Peyer's patch (tissue), 4 donors: ENCODE results near the gene SUGT1. TPM values are rescaled to one million over a fixed set of nuclear protein-coding genes. Genes with fewer than 3 reads are reported as not detected.

ENCODE experiments used
- DNase-seq, 3 donors: peaks; one replicate each; pipeline ENCODE4 v3.0.0-alpha.2; 2017 to 2019
- H3K27ac ChIP-seq, 4 donors: fragments of 200-600 bp; sonication (generic); one replicate each; pipeline ENCODE4 v1.5.1; 2016 to 2019
- H3K27me3 ChIP-seq, 2 donors: fragments of 200-600 bp; sonication (generic); one replicate each; pipeline ENCODE4 v1.5.1; 2019
- H3K36me3 ChIP-seq, 3 donors: fragments of 200-600 bp; sonication (generic); one replicate each; pipeline ENCODE4 v1.5.1; 2016 to 2019
- H3K4me1 ChIP-seq, 4 donors: fragments of 200-600 bp; sonication (generic); one replicate each; pipeline ENCODE4 v1.5.1; 2016 to 2019
- H3K4me3 ChIP-seq, 4 donors: fragments of 200-600 bp; sonication (generic); 1 replicate in 3 of 4; 2 replicates in 1 of 4; pipeline ENCODE4 v1.5.1; 2016 to 2019; ENCODE audit warnings: mild to moderate bottlenecking in 1 of 4
- H3K9me3 ChIP-seq, 4 donors: fragments of 200-600 bp; sonication (generic); one replicate each; pipeline ENCODE4 v1.5.1; 2016 to 2019; ENCODE audit warnings: mild to moderate bottlenecking in 1 of 4
- POLR2A ChIP-seq, 2 donors: fragments of 450-650 bp; IDR thresholded peaks; one replicate each; pipeline ENCODE4 v1.5.1; 2017; ENCODE audit warnings: antibody characterized with exemption in 2 of 2, mild to moderate bottlenecking in 2 of 2, moderate library complexity in 2 of 2
- total RNA-seq, 4 donors: library from RNA; depleted of rRNA; stranded (reverse); fragments of >200 nt; gene quantifications; one replicate each; pipeline ENCODE4 v1.1.0, GENCODE V29; 2016
- TF ChIP-seq, protein P1 (sequence below), 6 experiments: fragments of 450-650 bp in 4 of 6; fragments of 200-600 bp in 2 of 6; sonication (generic) in 1 of 6; IDR thresholded peaks; one replicate each; pipeline ENCODE4 v1.5.1; 2017 to 2019; ENCODE audit warnings: antibody characterized with exemption in 6 of 6, mild to moderate bottlenecking in 3 of 6, moderate library complexity in 1 of 6

Gene SUGT1
- total RNA-seq, 4 donors from 2014 or later = 22.4 to 49.5 (median 27.5) TPM

DNA sequence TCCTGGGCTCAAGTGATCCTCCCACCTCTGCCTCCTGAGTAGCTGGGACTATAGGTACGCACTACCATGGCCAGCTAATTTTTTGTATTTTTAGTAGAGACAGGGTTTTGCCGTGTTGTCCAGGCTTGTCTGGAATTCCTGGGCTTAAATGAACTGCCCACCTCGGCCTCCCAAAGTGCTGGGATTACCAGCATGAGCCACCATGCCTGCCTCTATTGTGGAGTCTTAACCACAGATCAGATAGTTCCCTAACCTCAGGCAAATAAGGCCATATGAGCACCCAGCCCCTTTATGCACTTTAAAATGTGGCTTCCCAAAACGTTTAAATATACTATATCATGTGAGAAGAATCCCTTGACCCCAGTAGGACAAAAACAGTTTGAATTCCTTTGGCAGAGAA, 70.5 kb downstream of the SUGT1 start:
- no peak overlapping the region for H3K4me3 ChIP-seq
- H3K9me3 ChIP-seq = no peaks in the 10 kb centered on the region
- no peaks in the 10 kb centered on the region for H3K27me3 ChIP-seq
- no peaks in the 10 kb centered on the region for H3K36me3 ChIP-seq
- TF ChIP-seq, protein P1, sequence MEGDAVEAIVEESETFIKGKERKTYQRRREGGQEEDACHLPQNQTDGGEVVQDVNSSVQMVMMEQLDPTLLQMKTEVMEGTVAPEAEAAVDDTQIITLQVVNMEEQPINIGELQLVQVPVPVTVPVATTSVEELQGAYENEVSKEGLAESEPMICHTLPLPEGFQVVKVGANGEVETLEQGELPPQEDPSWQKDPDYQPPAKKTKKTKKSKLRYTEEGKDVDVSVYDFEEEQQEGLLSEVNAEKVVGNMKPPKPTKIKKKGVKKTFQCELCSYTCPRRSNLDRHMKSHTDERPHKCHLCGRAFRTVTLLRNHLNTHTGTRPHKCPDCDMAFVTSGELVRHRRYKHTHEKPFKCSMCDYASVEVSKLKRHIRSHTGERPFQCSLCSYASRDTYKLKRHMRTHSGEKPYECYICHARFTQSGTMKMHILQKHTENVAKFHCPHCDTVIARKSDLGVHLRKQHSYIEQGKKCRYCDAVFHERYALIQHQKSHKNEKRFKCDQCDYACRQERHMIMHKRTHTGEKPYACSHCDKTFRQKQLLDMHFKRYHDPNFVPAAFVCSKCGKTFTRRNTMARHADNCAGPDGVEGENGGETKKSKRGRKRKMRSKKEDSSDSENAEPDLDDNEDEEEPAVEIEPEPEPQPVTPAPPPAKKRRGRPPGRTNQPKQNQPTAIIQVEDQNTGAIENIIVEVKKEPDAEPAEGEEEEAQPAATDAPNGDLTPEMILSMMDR (IDR thresholded peaks at IDR 0.05) = no peak
- TF ChIP-seq POLR2A (IDR thresholded peaks at IDR 0.05) = no peak
- no peak overlapping the region for H3K27ac ChIP-seq
- no peaks in the 10 kb centered on the region for H3K4me1 ChIP-seq
- DNase-seq = no peak

DNA sequence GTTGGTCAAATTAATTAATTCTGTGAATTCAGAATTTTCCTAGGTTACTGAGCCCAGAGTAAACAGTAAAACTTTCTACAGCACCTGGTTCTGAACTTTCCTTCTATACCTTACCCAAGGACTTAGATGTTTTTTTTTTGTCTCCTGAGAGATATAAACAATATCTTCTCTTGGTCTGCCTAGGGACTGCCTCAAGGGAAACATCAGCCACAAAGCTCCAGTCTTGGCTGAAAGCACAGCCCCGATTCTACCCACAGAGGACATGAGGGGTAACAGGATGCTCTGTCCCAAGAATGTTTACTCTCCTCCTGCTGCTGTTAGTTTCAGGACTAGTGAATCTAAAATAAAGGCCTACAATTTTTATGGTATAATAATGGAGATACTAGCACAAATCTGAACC, 72.7 kb downstream of the SUGT1 start:
- Histone ChIP-seq H3K36me3 (no peaks in the 10 kb centered on the region), H3K27me3 (no peaks in the 10 kb centered on the region), H3K4me3 (no peak overlapping the region), H3K4me1 (no peaks in the 10 kb centered on the region), H3K27ac (no peak overlapping the region), H3K9me3 (no peaks in the 10 kb centered on the region)
- TF ChIP-seq POLR2A (IDR thresholded peaks at IDR 0.05) = no peak
- TF ChIP-seq, protein P1 (IDR thresholded peaks at IDR 0.05) = no peak
- no peak for DNase-seq

DNA sequence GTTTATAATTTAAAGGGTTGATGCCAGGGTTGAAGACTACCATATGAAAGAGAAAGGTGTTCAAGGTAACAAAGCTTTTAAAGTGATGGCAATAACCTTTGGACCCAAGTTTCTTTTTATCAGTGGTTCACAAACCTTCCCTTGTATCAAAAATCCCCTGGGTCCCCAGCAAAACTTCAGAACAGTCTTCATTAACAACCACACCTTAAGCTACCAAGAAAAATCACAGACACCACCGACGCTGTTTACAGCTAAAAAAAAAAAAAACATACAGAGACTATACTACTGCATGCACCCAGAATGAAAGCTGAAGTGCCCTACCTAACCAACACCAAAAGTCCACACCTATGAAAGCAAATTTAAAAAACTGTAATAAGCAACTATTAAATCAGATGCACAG, 73.6 kb downstream of the SUGT1 start:
- Histone ChIP-seq H3K36me3 (no peaks in the 10 kb centered on the region), H3K27ac (no peak overlapping the region), H3K4me1 (no peaks in the 10 kb centered on the region), H3K27me3 (no peaks in the 10 kb centered on the region), H3K4me3 (no peak overlapping the region), H3K9me3 (no peaks in the 10 kb centered on the region)
- no peak for DNase-seq
- TF ChIP-seq, protein P1 (IDR thresholded peaks at IDR 0.05) = no peak
- no peak for TF ChIP-seq POLR2A (IDR thresholded peaks at IDR 0.05)

DNA sequence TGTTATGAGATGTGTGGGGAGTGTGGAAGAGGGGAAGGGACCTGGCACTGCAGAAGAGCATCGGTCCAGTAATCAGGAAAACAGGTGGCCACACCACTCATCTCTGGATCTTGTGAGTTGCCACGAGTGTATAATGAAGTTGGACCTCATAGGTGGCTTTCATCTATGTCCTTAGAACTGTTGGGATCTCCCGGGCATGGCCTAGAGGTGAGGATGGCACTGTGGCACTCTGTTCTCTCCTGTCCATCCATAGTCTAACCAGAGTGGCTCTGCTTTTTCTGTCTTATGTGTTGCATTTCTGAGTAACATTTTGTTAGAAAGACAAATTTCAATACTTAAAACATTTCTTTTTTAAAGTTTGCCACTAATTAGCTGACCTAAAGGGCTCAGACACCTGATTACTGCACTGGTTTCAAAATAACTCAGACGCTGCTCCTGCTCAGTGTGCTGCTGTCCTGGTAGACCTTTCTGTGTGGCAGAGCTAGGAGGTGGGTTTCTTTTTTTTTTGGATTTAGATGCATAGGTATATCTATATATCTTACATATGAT, 81.5 kb downstream of the SUGT1 start:
- TF ChIP-seq, protein P1 (IDR thresholded peaks at IDR 0.05) = no peak
- no peak for TF ChIP-seq POLR2A (IDR thresholded peaks at IDR 0.05)
- DNase-seq = no peak
- Histone ChIP-seq H3K27ac (no peak overlapping the region), H3K36me3 (no peaks in the 10 kb centered on the region), H3K4me3 (no peak overlapping the region), H3K4me1 (peaks cover 0 to 6% (median 0%) of the 10 kb centered on the region in 4 donors), H3K27me3 (peaks cover 0 to 8% of the 10 kb centered on the region in 2 donors), H3K9me3 (no peaks in the 10 kb centered on the region)

DNA sequence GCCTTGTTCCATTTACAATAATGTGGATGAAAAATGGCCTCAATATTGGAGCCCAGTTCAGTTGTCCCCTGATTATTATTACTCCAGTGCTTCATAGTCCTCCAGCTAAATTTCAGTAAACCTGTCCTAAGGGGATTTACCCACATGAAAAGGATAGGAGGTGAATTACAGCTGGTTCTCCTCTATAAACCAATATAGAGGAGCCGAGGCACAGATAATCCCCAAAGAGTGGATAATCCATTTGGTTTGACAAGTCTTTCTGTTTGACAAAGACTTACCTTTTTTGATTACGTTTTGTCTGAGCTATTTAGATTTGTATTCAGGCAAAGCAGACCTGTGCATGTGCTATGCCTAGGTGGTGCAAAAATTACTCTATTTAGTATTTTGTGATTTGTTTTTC, 84.3 kb downstream of the SUGT1 start:
- no peak for TF ChIP-seq POLR2A (IDR thresholded peaks at IDR 0.05)
- TF ChIP-seq, protein P1 (IDR thresholded peaks at IDR 0.05) = no peak
- H3K4me3 ChIP-seq = no peak overlapping the region
- no peaks in the 10 kb centered on the region for H3K9me3 ChIP-seq
- no peaks in the 10 kb centered on the region for H3K36me3 ChIP-seq
- DNase-seq = no peak
- H3K27me3 ChIP-seq = peaks cover 0 to 14% of the 10 kb centered on the region in 2 donors
- no peak overlapping the region for H3K27ac ChIP-seq
- H3K4me1 ChIP-seq = peaks cover 0 to 10% (median 0%) of the 10 kb centered on the region in 4 donors

DNA sequence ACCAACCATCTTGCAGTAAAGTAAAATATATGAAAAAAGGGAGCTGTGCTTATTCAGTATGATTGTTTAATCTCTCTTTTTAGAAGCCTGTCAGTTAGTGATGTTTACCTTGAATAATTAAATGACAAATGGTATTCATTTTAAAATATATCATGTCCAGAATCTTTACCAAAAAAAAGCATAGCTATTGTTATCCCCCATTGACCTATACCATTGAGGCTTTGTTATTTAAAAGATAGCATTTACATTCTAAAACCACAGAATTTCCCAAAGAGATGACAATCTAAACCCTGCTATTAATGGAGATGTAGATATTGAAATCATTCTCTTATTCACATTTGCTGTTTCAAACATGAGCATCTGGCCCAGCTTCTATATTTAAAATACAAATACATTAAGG, 84.8 kb downstream of the SUGT1 start:
- H3K4me3 ChIP-seq = no peak overlapping the region
- H3K27me3 ChIP-seq = peaks cover 0 to 14% of the 10 kb centered on the region in 2 donors
- no peak for DNase-seq
- H3K9me3 ChIP-seq = no peaks in the 10 kb centered on the region
- H3K27ac ChIP-seq = no peak overlapping the region
- TF ChIP-seq POLR2A (IDR thresholded peaks at IDR 0.05) = no peak
- TF ChIP-seq, protein P1 (IDR thresholded peaks at IDR 0.05) = no peak
- no peaks in the 10 kb centered on the region for H3K36me3 ChIP-seq
- H3K4me1 ChIP-seq = peaks cover 0 to 10% (median 0%) of the 10 kb centered on the region in 4 donors
